Stimulated activated CD4-positive, alpha-beta T cell treated with anti-CD3 and anti-CD28 coated beads, Interleukin-1b, Interleukin-23, amount 100 ng/mL, for 4 hours (primary cell): ENCODE results near the gene CLEC19A.

Source experiments
- DNase-seq, 2 donors: peaks; one replicate each; pipeline ENCODE4 v3.0.0-alpha.2; 2020; ENCODE audit warnings: low read depth in 2 of 2

The CLEC19A gene

DNA sequence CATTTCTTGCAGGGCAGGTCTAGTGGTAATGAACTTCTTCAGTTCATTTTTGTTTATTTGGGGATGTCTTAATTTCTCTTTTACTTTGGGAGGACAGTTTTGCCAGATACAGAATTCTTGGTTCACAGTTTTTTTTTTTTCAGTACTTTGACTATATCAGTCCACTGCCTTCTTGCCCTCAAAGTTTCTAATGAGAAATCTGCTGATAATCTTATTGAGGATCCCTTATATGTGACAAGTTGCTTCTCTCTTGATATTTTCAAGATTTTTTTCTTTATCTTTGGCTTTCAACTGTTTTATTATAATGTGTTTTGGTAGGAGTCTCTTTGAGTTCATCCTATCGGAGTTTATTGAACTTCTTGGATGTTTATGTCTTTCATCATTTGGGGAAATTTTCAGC is 42.8 kb downstream of the CLEC19A start:
- DNase-seq: no peak

DNA sequence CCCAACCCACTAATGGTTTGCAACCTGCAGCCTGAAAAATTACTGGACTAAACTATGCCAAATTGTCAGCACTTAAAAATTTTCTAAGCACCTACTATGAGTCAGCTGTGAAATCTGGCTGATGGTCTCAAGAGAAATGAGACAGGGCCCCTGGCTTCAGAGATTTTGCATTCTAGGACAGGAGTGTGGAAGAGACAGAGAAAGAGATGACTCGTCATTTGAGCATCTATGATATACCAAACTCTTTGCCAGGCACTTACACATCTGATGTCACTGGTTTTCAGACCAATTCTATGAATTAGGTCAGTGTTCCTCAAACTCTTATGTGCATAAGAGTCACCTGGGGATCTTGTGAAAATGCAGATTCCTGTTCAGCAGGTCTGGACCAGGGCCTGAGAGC is 44.4 kb downstream of the CLEC19A start:
- no peak for DNase-seq

DNA sequence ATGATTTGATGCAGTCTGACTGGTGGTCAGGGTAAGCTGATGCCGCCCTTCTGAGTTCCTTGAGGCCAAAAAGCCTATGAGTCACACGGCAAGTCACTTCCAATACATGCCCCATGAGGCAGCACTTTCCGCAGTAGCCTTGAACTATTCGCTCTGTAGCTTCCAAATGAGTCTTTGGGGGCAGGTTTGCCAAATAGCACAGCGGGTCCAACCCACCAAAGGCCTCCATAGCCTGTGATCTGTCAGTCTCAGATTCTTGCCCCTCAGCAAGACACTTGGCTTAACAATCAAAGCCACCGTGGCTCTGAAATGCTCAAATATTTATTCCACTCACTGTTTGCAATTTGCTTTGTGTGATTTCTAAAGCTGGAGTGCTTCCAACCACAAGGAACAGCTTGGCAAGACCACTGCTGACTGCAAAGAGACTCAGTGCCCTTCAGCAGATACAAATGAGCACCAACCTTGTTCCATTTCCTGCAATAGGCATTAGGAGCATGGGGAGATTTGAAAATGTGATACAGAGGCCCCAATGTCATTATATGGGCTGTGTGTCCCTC is 45.4 kb downstream of the CLEC19A start:
- no peak for DNase-seq

DNA sequence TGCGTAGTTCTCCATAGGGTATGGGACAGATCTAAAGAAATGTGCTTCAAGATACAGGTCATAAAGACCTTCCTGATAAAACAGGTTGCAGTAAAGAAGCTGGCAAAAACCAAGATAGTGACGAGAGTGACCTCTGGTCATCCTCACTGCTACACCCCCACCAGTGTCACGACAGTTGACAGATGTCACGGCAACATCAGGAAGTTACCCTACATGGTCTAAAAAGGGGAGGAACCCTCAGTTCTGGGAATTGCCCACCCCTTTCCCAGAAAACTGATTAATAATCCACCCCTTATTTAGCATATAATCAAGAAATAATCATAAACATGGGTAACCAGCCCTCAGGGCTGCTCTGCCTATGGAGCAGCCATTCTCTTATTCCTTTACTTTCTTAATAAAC is 46.3 kb downstream of the CLEC19A start:
- no peak for DNase-seq

DNA sequence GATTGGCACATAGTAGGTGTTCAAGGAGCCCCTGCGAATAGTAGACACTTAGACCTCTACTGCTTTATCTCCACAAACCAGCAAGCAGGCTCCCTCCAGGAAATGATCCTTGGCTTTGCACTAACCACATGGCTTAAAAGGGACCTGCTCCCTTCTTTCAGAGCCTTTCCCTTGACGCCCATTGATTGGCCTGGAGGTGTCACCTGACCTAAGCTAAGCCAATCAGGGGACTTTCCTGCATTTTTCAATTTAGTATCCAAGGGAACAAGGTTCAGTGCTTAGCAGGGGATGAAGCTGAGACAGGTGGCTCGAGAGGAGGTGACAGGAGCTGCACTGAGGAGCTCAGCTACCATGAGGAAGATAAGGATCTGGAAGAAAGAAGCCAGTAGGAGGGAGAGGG is 52.8 kb downstream of the CLEC19A start:
- DNase-seq: no peak

DNA sequence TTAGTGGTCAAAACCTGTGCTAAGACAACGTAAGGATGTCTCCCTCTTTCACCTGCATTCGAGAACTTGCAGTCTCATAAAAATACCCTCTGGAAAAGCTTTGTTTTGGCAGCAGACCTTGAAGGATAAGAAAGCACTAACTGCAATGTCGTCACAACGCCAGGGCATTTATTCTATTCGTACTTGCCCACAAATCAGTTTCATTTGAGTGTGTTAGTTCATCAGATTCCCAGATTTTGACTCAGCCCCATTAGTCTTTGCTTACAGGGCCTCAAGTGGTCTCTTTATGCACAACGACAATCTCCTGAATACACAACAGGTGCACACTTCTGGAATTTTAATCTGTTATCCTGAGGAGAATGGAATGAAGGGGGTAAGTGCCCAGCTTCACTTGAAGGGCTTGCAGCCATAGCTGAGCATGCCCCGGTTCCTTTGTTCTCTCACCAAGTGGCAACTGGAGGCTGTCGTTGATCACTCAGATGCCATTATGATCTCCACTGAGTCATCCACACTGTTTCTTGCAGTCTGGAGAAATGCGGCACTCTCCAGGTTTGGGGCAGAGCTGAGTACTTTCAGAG is 58.8 kb downstream of the CLEC19A start:
- DNase-seq: no peak

DNA sequence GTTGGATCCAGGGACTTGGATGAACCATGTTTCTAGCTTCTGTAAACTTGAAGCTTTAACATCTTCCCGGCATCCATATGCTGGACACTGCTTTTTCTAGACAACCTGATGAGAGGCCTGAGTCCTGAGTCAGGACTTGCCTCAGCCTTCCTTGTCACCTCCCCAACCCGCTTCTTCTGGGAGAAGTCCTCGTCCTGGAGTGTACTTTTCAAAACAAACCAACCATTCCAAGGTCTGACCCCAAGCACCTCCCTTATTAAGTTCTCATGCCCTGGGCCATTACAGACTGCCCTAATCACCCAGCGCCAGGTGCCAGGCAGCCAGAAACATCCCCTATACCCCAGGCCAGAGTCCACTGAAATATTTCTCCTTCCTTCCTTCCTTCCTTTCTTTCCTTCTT is 59.4 kb downstream of the CLEC19A start:
- no peak for DNase-seq

DNA sequence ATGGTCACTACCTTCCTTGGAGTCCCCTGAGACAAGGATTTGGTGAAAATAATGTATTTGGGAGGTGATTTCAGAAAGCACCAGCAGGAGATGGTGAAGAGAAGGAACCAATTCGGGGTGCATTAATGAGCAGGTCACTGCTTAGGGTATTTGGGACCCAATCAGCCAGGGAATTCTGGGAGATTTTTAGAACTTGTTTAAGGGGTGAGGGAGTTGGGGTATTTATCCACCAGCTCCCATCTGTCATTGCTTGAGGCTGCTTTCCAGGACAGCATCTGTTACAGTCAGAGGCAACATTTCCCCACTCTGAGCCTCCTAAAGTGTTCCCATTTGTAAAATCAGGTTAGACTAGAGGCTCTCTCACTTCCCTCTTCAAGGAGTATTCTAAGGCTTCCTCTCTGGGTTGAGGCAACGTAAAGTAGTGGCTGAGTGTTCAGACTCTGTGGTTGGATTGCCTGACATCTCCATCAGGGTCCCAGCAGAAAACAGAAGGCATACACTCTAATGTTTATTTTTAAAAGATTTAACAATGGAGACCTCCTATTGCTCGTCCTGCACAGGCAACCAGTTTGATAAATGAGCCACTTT is 60.9 kb downstream of the CLEC19A start:
- no peak for DNase-seq

DNA sequence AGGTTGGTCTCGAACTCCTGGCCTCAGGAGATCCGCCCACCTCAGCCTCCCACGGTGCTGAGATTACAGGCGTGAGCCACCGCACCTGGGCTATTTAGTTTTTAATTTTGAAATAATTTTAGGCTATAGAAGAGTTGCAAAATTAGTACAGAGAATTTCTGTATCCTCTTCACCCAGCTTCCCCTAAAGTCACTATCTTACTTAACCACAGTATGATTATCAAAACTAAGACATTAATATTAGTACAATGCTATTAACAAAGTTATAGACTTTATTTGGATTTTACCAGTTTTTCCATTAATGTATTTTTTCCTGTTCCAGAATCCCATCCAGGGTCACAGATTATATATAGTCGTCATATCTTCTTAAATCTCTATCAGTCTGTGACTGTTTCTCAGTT is 62.6 kb downstream of the CLEC19A start:
- DNase-seq: no peak

DNA sequence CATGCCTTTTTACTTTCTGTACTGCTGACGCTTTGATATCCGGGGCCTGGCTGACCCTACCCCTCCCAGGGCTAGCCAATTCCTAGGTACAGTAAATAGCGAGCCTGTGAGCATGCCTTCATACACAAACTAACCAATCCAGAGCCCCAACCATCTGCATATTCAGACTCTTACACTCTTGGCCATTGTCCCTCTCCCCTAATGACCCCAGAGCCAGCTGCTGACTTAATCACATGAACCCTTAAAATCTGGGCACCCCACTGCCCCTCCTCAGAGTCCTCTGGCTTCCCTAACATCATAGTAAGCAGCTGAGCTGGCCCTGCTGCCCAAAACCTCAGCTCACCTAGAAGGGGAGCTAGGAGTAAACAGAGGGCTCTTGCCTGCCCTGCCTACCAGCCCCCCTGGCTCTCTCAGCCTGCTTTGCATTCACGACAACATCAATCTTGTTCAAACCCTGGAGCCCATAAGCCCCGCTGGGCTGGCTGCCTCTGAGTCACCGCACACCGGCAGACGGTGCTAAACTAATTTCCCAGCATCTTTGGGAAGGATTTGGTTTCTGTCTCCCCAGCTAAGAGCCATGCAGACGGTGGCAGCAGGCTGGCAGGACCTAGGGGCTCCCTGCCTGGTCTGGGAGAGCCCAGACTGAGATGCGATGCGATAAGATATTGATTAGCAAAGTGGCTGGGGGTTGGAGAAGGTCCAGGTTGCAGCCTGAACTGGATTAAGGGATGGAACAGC is 63.2 kb downstream of the CLEC19A start:
- DNase-seq: no peak

DNA sequence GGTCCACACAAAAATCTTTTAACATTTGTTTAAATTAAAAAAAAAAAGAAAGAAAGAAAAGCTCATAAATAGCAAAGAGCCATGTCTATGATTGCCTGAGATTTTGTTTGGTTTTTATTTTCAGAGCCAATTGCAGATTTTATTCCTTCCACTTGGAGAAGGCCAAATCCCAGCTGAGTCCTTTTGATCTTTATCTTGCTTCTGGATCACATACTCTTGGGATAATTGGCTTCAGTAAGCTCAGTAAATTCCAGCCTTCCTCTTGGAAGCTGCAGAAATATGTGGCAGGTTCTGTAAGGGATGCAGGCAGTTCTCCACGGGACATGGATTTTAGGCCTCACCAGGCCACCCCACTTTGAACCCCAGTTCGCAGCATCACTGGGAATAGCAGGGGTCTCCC is 68.8 kb downstream of the CLEC19A start:
- DNase-seq: no peak

DNA sequence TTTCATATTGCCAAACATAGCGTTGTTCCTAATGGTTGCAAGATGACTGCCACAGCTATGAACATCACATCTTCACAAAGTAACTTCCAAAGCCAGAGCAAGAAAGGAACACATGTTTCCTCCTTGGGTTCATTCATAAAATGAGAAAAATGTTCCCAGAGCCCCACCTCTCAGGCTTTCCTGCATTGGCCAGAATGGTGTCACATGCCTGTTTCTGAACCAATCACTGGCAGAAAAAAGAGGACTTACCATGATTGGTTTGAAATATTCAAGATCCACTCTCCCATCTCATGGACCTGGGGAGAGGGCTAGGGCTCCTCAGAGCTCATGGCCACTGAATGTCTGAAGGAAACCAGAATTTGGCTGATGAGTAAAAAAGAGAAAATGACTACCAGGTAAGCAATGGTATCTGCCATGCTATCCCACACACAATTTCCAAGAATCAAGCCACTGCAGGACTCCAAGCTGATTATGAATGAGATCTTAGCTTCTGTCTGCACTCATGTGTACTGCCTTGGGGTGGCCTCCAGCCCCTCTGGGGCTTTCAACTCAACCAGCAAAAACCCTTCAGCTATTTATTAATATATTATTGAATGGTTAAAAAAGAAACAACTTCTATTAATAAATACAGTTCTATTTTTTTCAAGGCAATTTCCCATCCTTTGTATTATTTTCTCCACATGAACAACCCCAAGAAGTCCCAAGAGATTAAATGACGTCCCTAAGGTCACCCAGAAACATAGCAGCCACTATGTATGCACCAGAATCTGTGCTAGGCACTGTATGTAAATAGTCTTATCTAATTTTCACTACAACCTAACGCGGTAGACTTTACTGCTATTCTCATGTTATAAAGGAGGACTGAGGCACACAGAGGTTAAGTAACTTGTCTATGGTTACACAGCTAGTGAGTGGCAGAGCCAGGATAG is 70.8 kb downstream of the CLEC19A start:
- no peak for DNase-seq

DNA sequence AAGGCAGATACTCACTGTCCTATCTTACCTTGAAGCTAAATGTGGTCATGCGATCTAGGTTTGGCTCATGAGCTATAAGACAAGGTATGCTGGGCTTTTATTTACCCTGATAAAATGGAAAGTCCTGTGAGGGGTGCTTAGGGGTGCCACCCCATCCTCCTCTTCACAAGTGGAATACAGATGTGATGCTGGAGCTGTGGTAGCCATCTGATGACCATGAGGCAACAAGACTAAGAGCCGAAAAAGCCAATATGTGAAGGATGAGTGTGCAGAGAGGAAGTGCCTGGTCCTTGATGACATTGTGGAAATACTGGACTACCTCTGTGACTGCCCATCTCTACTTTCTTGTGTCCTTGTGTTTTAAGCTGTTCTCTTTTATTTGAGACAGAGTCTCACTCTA is 74.0 kb downstream of the CLEC19A start:
- DNase-seq: no peak
